ENCODE data around the gene GRAMD2B. TPM values are rescaled to one million over a fixed set of nuclear protein-coding genes. Genes with fewer than 3 reads are reported as not detected.

Gene GRAMD2B
- total and polyA plus RNA-seq, 2 of the 8 experiments (the other 6 are each of a cell fraction or from before 2014, with no cell fraction given) = 6.4 to 9.4 TPM

DNA sequence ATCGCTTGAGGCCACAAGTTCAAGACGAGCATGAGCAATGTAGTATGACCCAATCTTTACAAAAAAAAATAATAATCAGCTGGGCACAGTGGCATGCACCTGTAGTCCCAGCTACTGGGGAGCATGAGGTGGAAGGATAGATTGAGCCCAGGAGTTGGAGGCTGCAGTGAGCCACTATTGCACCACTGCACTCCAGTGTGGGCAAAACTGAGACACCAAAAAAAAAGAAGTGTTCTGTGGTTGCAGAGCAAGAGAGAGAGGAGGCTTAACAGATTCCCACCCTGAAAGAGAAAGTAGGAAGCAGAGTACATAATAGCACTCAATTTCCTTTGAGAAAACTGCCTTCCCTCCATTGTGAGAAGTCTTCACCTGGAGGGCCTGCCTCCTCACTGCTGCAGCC is 119.2 kb downstream of the GRAMD2B start:
- Histone ChIP-seq H2AFZ (ENCODE audit: low read length) (no peak overlapping the region), H3K79me1 (ENCODE audit: low read depth, low read length) (no peaks in the 10 kb centered on the region), H3K23ac (ENCODE audit: insufficient read length) (no peak overlapping the region), H3K4me1 (replicated peaks in 1 of 4; ENCODE audit: control insufficient read depth in 3 of 4, insufficient read depth in 4 of 4, low read length in 3 of 4) (peaks cover 0 to 2% (median under 1%) of the 10 kb centered on the region in 4 experiments; a peak in 3 of 7 replicates), H2AK5ac (ENCODE audit: low read depth, low read length) (no peak overlapping the region), H2BK12ac (ENCODE audit: low read depth, low read length) (no peak overlapping the region), H4K5ac (ENCODE audit: insufficient read length, low read depth, low read length) (no peak overlapping the region), H3K79me2 (ENCODE audit: control insufficient read depth in 1 of 2, insufficient read depth in 2 of 2, low read length in 2 of 2) (no peaks in the 10 kb centered on the region), H2BK5ac (ENCODE audit: low read depth, low read length) (no peak overlapping the region), H4K91ac (replicated peaks; ENCODE audit: insufficient read length, low read length) (no peak overlapping the region), H3K14ac (ENCODE audit: insufficient read length) (no peak overlapping the region), H2BK20ac (ENCODE audit: low read length) (no peak overlapping the region), H3K56ac (replicated peaks; ENCODE audit: insufficient read length, low read depth, low read length) (no peak overlapping the region), H3K27ac (ENCODE audit: low read depth, low read length) (no peak overlapping the region), H3K27me3 (replicated peaks in 1 of 4; ENCODE audit: control insufficient read depth in 3 of 4, extremely low read depth in 1 of 4, insufficient read depth in 3 of 4, low read length in 3 of 4) (no peaks in the 10 kb centered on the region), H3K4me2 (ENCODE audit: insufficient read depth in 1 of 2, low read depth in 2 of 2, low read length in 2 of 2) (no peak overlapping the region), H3K9ac (replicated peaks in 1 of 4; ENCODE audit: extremely low read depth in 1 of 4, low read depth in 3 of 4, low read length in 3 of 4) (no peak overlapping the region), H3K4ac (replicated peaks; ENCODE audit: insufficient read length, low read depth, low read length) (no peak overlapping the region), H2BK15ac (ENCODE audit: low read length) (no peak overlapping the region), H4K20me1 (replicated peaks in 1 of 2; ENCODE audit: control insufficient read depth in 1 of 2, insufficient read depth in 2 of 2, low read length in 2 of 2) (peaks cover 0 to 1% of the 10 kb centered on the region in 2 experiments), H3K9me3 (ENCODE audit: insufficient read depth in 2 of 2, low read depth in 1 of 2, low read length in 1 of 2) (no peaks in the 10 kb centered on the region), H2BK120ac (replicated peaks; ENCODE audit: low read depth, low read length) (no peak overlapping the region), H3K23me2 (ENCODE audit: low read depth, low read length) (no peaks in the 10 kb centered on the region), H4K8ac (ENCODE audit: extremely low read depth, insufficient read depth, low read length) (no peak overlapping the region), H3K4me3 (ENCODE audit: extremely low read depth in 1 of 4, insufficient read depth in 2 of 4, low read depth in 3 of 4, low read length in 4 of 4) (no peak overlapping the region), H3K18ac (ENCODE audit: extremely low read depth, low read length) (no peak overlapping the region), H3K36me3 (ENCODE audit: control insufficient read depth in 2 of 4, insufficient read depth in 4 of 4, low read length in 3 of 4) (peaks cover 5 to 30% (median 16%) of the 10 kb centered on the region in 4 experiments; a peak in 7 of 8 replicates)
- FAIRE-seq (no peak), DNase-seq (ENCODE audit: low read depth in 1 of 2, low spot score in 2 of 2) (peak in 1 of 2 experiments; percentile 30)
- ChIA-PET POLR2A (ENCODE audit: partially characterized antibody) (interaction anchor here (0.5 to 1.7 kb wide), 5 partner anchors 21 to 901 kb away, joined by 3 to 6 read pairs (median 3); partner anchors contain the start of gene ALDH7A1), CTCF (ENCODE audit: partially characterized antibody) (interaction anchor here (0.5 to 7.2 kb wide), 11 partner anchors 9 to 204 kb away, joined by 3 to 125 read pairs (median 5); no protein-coding TSS in a partner anchor)
- TF ChIP-seq FOSL1 (IDR thresholded peaks at IDR 0.05; ENCODE audit: insufficient read depth, low read depth, low read length) (no peak), TBP (IDR thresholded peaks at IDR 0.05; ENCODE audit: low read depth, low read length) (no peak)
- 47% methylated on average over 2 of the region's 2 CpGs; no CpG with 5 or more reads in 1 of the 2 experiments for WGBS, 2 experiments (ENCODE audit: extremely low coverage in 1 of 2, insufficient coverage in 1 of 2, insufficient read length in 1 of 2, insufficient replicate concordance in 2 of 2, low coverage in 1 of 2, low lambda C conversion rate in 2 of 2, missing lambda C conversion rate in 1 of 2)

Data from H1 (cell line).